ENCODE measurements around the gene GTPBP8. TPM values are rescaled to one million over a fixed set of nuclear protein-coding genes. Genes with fewer than 3 reads are reported as not detected.

The GTPBP8 gene
- total RNA-seq, 2 experiments from 2014 or later, result 24.7 to 28.0 TPM

DNA sequence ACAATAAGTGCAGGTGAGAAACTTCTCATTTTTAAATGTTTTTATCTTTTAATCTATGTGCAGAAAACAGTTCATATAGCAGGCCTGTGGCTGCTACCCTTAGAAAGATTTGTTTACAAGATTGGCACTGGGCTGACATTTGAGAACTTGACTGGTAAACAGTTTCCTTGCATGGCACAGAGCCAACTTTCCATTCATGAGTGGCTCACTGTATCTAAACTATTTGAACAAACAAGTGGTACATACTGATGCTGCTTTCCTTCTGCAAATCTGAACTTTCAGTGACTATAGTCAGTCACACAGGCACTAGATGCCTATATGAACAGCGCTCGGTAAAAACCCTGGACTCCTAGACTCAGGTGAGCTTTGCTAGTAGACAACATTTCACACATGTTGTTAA, 6.3 kb upstream of the GTPBP8 start:
- no peaks in the 10 kb centered on the region for H3K36me3 Mint-ChIP-seq (ENCODE audit: low read depth)
- ChIA-PET CTCF (interaction anchor here (1.4 to 4.7 kb wide), 5 partner anchors 8 to 330 kb away, joined by 3 to 27 read pairs (median 4); partner anchors contain the start of gene CD200R1), POLR2A (interaction anchor here (1.4 kb wide), 1 partner anchor 18 kb away, joined by 3 read pairs; no protein-coding TSS in a partner anchor)
- TF ChIP-seq, protein P1, sequence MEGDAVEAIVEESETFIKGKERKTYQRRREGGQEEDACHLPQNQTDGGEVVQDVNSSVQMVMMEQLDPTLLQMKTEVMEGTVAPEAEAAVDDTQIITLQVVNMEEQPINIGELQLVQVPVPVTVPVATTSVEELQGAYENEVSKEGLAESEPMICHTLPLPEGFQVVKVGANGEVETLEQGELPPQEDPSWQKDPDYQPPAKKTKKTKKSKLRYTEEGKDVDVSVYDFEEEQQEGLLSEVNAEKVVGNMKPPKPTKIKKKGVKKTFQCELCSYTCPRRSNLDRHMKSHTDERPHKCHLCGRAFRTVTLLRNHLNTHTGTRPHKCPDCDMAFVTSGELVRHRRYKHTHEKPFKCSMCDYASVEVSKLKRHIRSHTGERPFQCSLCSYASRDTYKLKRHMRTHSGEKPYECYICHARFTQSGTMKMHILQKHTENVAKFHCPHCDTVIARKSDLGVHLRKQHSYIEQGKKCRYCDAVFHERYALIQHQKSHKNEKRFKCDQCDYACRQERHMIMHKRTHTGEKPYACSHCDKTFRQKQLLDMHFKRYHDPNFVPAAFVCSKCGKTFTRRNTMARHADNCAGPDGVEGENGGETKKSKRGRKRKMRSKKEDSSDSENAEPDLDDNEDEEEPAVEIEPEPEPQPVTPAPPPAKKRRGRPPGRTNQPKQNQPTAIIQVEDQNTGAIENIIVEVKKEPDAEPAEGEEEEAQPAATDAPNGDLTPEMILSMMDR (IDR thresholded peaks at IDR 0.05), result no peak
- H3K4me3 Mint-ChIP-seq, result no peak overlapping the region
- H3K27me3 Mint-ChIP-seq, result no peaks in the 10 kb centered on the region
- intact Hi-C loops (cut with micrococcal nuclease), result no loop called here
- DNase-seq (peak; percentile 27), ATAC-seq (peak; percentile 51)
- H3K4me1 Mint-ChIP-seq (ENCODE audit: low read depth), result peaks cover 38% of the 10 kb centered on the region
- no peaks in the 10 kb centered on the region for H3K9me3 Mint-ChIP-seq
- no peak overlapping the region for H3K27ac Mint-ChIP-seq

DNA sequence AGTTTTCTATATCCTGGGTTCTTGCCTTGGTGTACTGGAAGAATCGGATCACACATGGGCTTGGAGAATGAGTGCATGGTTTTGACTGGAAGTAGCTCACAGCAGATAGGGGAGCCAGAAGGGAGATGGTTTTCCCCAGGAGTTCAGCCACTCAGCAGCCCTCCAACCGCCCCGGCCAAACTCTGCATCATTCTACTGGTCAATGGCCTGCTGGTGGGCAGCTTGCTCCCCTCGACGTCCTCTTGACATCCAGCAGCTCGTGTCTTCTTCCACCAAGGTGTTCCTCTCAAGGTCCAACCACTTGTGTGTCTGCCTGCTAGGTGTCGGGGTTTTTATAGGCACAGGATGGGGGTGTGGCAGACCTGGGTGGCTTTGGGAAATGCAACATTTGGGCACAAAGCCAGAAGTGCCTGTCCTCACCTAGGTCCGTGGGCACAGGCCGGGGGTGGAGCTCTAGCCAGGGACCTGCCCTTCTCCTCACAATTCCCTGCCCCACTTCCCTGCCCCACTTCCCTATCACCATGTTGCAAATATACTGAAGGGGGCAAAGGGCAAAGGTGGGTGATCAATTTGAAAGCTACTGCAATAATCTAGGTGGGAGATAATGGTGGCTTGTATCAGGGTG, 3.0 kb upstream of the GTPBP8 start:
- H3K9me3 Mint-ChIP-seq, result no peaks in the 10 kb centered on the region
- intact Hi-C loops (cut with micrococcal nuclease), result no loop called here
- ChIA-PET POLR2A (interaction anchor here (1.2 kb wide), 1 partner anchor 15 kb away, joined by 4 read pairs; no protein-coding TSS in a partner anchor), CTCF (interaction anchor here (1.4 to 6.3 kb wide), 6 partner anchors 9 to 405 kb away, joined by 3 to 55 read pairs (median 10); partner anchors contain the start of gene CD200R1)
- H3K4me1 Mint-ChIP-seq (ENCODE audit: low read depth), result peaks cover 54% of the 10 kb centered on the region
- no peak overlapping the region for H3K27ac Mint-ChIP-seq
- H3K27me3 Mint-ChIP-seq, result no peaks in the 10 kb centered on the region
- H3K4me3 Mint-ChIP-seq, result no peak overlapping the region
- no peak for ATAC-seq
- TF ChIP-seq, protein P1 (IDR thresholded peaks at IDR 0.05), result no peak
- H3K36me3 Mint-ChIP-seq (ENCODE audit: low read depth), result peaks cover 4% of the 10 kb centered on the region
- no peak for DNase-seq

DNA sequence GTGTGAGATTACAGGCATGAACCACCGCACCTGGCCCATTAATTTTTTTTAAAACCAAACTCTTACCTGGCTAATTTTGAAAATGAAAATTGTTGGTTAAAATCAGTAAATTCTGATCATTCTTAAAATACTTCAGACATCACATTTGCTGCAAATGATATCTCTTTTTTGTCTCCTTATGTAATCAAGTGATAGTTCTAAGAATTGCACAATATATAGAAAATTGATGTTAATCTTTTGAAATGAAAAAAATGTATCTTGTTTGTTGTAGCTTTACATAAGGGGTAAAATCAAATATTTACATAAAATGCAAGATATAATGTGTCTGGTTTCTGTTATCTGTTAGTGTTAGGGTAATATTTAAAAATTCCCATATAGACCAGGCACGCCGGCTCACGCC, 5.0 kb downstream of the GTPBP8 start:
- ATAC-seq, result no peak
- no peaks in the 10 kb centered on the region for H3K27me3 Mint-ChIP-seq
- intact Hi-C loops (cut with micrococcal nuclease), result no loop called here
- H3K36me3 Mint-ChIP-seq (ENCODE audit: low read depth), result peaks cover 35% of the 10 kb centered on the region
- TF ChIP-seq, protein P1 (IDR thresholded peaks at IDR 0.05), result no peak
- no peak overlapping the region for H3K27ac Mint-ChIP-seq
- CTCF ChIA-PET, result interaction anchor here (1.1 to 1.4 kb wide), 2 partner anchors 12 to 17 kb away, joined by 3 read pairs; no protein-coding TSS in a partner anchor
- no peak overlapping the region for H3K4me3 Mint-ChIP-seq
- peaks cover 50% of the 10 kb centered on the region for H3K4me1 Mint-ChIP-seq (ENCODE audit: low read depth)
- POLR2A ChIA-PET, result interaction anchor here (1.1 kb wide), 1 partner anchor 10 kb away, joined by 4 read pairs; no protein-coding TSS in a partner anchor
- DNase-seq, result no peak
- H3K9me3 Mint-ChIP-seq, result no peaks in the 10 kb centered on the region

DNA sequence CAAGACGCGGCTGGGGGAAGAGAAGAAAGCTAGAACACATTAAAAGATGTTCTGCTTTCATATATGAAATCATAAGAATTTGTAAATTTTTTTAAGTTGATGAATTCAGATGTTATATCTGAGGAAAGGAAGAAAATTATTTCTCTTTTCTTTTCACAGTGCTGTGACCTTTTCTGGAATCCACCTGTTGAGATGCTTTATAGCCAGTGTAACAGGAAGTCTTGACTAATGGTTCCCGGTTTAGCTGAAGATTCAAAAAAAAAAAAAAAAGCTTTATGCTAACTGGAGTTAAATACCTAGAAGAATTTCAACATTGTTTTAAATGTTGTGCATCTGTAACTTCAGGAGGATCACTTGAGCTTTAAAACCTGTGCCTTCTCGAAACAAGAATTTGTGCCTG, 9.9 kb downstream of the GTPBP8 start:
- Mint-ChIP-seq H3K4me1 (ENCODE audit: low read depth) (peaks cover 54% of the 10 kb centered on the region), H3K27me3 (no peaks in the 10 kb centered on the region), H3K4me3 (no peak overlapping the region), H3K36me3 (ENCODE audit: low read depth) (peaks cover 61% of the 10 kb centered on the region), H3K9me3 (no peaks in the 10 kb centered on the region), H3K27ac (peak overlapping the region; percentile 88)
- CTCF ChIA-PET, result interaction anchor here (0.7 to 2.2 kb wide), 6 partner anchors 9 to 358 kb away, joined by 3 to 11 read pairs (median 6); no protein-coding TSS in a partner anchor
- POLR2A ChIA-PET, result interaction anchor here (1.6 to 1.9 kb wide), 2 partner anchors 10 to 19 kb away, joined by 6 to 11 read pairs; partner anchors contain the start of gene GTPBP8
- TF ChIP-seq, protein P1 (IDR thresholded peaks at IDR 0.05), result no peak
- intact Hi-C loops (cut with micrococcal nuclease), result no loop called here
- ATAC-seq (no peak), DNase-seq (no peak)

DNA sequence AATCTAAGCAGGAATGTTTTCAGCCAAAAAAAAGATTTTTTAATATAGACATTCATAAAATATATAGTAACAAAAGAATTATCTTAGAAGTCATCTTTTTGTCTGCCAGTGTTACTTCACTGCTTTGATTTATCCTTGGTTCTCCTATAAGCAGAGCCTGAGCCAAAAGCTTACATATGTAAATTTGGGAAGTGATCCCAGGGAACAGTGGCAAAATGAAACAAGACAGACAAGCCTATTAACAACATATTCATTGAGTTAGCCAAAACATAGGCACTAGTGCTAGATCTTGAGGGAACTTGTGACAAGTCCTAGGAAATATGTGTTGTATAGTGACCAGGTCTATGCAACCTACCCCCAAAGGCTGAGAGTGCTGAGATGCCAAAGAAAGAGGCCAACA, 11.3 kb downstream of the GTPBP8 start:
- Mint-ChIP-seq H3K4me1 (ENCODE audit: low read depth) (peaks cover 60% of the 10 kb centered on the region), H3K9me3 (no peaks in the 10 kb centered on the region), H3K27me3 (no peaks in the 10 kb centered on the region), H3K27ac (peak overlapping the region; percentile 79), H3K4me3 (no peak overlapping the region), H3K36me3 (ENCODE audit: low read depth) (peaks cover 69% of the 10 kb centered on the region)
- intact Hi-C loops (cut with micrococcal nuclease), result no loop called here
- CTCF ChIA-PET, result interaction anchor here (0.6 to 4.0 kb wide), 6 partner anchors 8 to 267 kb away, joined by 3 to 18 read pairs (median 6); partner anchors contain the start of gene GTPBP8
- ATAC-seq (no peak), DNase-seq (no peak)
- TF ChIP-seq, protein P1 (IDR thresholded peaks at IDR 0.05), result no peak
- POLR2A ChIA-PET, result interaction anchor here (0.6 to 2.1 kb wide), 5 partner anchors 11 to 164 kb away, joined by 3 to 12 read pairs (median 6); partner anchors contain the start of gene GTPBP8
